Measurements from ENCODE around the gene OR10A3.

OR10A3 gene

GRCh38 chr11:7905549-7905948 lies 36.0 kb downstream of the OR10A3 start:
- Histone ChIP-seq H3K27ac (no peak overlapping the region), H3K27me3 (peaks cover 23% of the 10 kb centered on the region), H3K4me1 (ENCODE audit: control insufficient read depth in 1 of 2, insufficient read depth in 1 of 2, low read depth in 1 of 2, low read length in 1 of 2) (no peaks in the 10 kb centered on the region), H3K36me3 (no peaks in the 10 kb centered on the region), H3K4me3 (ENCODE audit: low read depth in 1 of 2, low read length in 1 of 2) (no peak overlapping the region), H3K9me3 (no peaks in the 10 kb centered on the region)
- no peak for TF ChIP-seq CTCF (IDR thresholded peaks at IDR 0.05)

GRCh38 chr11:7904917-7905316 lies 36.6 kb downstream of the OR10A3 start:
- no peaks in the 10 kb centered on the region for H3K36me3 ChIP-seq
- no peak overlapping the region for H3K27ac ChIP-seq
- no peak for TF ChIP-seq CTCF (IDR thresholded peaks at IDR 0.05)
- no peak overlapping the region for H3K4me3 ChIP-seq (ENCODE audit: low read depth in 1 of 2, low read length in 1 of 2)
- H3K27me3 ChIP-seq: peaks cover 23% of the 10 kb centered on the region
- H3K4me1 ChIP-seq (ENCODE audit: control insufficient read depth in 1 of 2, insufficient read depth in 1 of 2, low read depth in 1 of 2, low read length in 1 of 2): no peaks in the 10 kb centered on the region
- no peaks in the 10 kb centered on the region for H3K9me3 ChIP-seq

- TF ChIP-seq CTCF (IDR thresholded peaks at IDR 0.05): no peak
- H3K27me3 ChIP-seq: peaks cover 23% of the 10 kb centered on the region
- H3K4me3 ChIP-seq (ENCODE audit: low read depth in 1 of 2, low read length in 1 of 2): no peak overlapping the region
- no peaks in the 10 kb centered on the region for H3K36me3 ChIP-seq
- H3K27ac ChIP-seq: no peak overlapping the region
- no peaks in the 10 kb centered on the region for H3K4me1 ChIP-seq (ENCODE audit: control insufficient read depth in 1 of 2, insufficient read depth in 1 of 2, low read depth in 1 of 2, low read length in 1 of 2)
- no peaks in the 10 kb centered on the region for H3K9me3 ChIP-seq
These were observed 37.6 kb downstream of the OR10A3 start for GRCh38 chr11:7903940-7904339.

GRCh38 chr11:7901319-7901854 lies 40.1 kb downstream of the OR10A3 start:
- no peaks in the 10 kb centered on the region for H3K36me3 ChIP-seq
- H3K27ac ChIP-seq: no peak overlapping the region
- H3K4me1 ChIP-seq (ENCODE audit: control insufficient read depth in 1 of 2, insufficient read depth in 1 of 2, low read depth in 1 of 2, low read length in 1 of 2): no peaks in the 10 kb centered on the region
- TF ChIP-seq CTCF (IDR thresholded peaks at IDR 0.05): no peak
- H3K27me3 ChIP-seq: peaks cover 6% of the 10 kb centered on the region
- no peaks in the 10 kb centered on the region for H3K9me3 ChIP-seq
- no peak overlapping the region for H3K4me3 ChIP-seq (ENCODE audit: low read depth in 1 of 2, low read length in 1 of 2)

GRCh38 chr11:7900686-7901085 lies 40.8 kb downstream of the OR10A3 start:
- no peaks in the 10 kb centered on the region for H3K4me1 ChIP-seq (ENCODE audit: control insufficient read depth in 1 of 2, insufficient read depth in 1 of 2, low read depth in 1 of 2, low read length in 1 of 2)
- no peak for TF ChIP-seq CTCF (IDR thresholded peaks at IDR 0.05)
- no peaks in the 10 kb centered on the region for H3K9me3 ChIP-seq
- no peak overlapping the region for H3K4me3 ChIP-seq (ENCODE audit: low read depth in 1 of 2, low read length in 1 of 2)
- H3K27me3 ChIP-seq: no peaks in the 10 kb centered on the region
- no peak overlapping the region for H3K27ac ChIP-seq
- no peaks in the 10 kb centered on the region for H3K36me3 ChIP-seq

- no peaks in the 10 kb centered on the region for H3K27me3 ChIP-seq
- no peak for TF ChIP-seq CTCF (IDR thresholded peaks at IDR 0.05)
- H3K4me3 ChIP-seq (ENCODE audit: low read depth in 1 of 2, low read length in 1 of 2): no peak overlapping the region
- no peaks in the 10 kb centered on the region for H3K9me3 ChIP-seq
- H3K4me1 ChIP-seq (ENCODE audit: control insufficient read depth in 1 of 2, insufficient read depth in 1 of 2, low read depth in 1 of 2, low read length in 1 of 2): no peaks in the 10 kb centered on the region
- no peak overlapping the region for H3K27ac ChIP-seq
- H3K36me3 ChIP-seq: no peaks in the 10 kb centered on the region
These were observed 42.1 kb downstream of the OR10A3 start for GRCh38 chr11:7899418-7899817.

All from neutrophil (primary cell).